Right lobe of liver (tissue), 6 donors: ENCODE results near the gene CLPTM1L. TPM values are rescaled to one million over a fixed set of nuclear protein-coding genes. Genes with fewer than 3 reads are reported as not detected.

ENCODE experiments used
- ATAC-seq, 4 donors: fragments of 200-7000 bp; cut with Tn5 transposase; one replicate each; pipeline ENCODE4 v1.9.1; 2020; ENCODE audit warnings: mild to moderate bottlenecking in 4 of 4, moderate library complexity in 4 of 4
- DNase-seq, 3 donors: peaks; one replicate each; pipeline ENCODE4 v3.0.0-alpha.2; 2020
- H3K27ac ChIP-seq, 3 donors: fragments of 200-600 bp; one replicate each; pipeline ENCODE4 v1.8.0; 2022
- H3K27me3 ChIP-seq, 2 donors: fragments of 200-600 bp; one replicate each; pipeline ENCODE4 v1.8.0; 2022
- H3K36me3 ChIP-seq, 4 donors: fragments of 200-600 bp; sonication (generic) in 1 of 4; one replicate each; pipeline versions ENCODE4 v1.5.1 to v1.8.0; 2017 to 2022; ENCODE audit warnings: control low read depth in 1 of 4
- H3K4me1 ChIP-seq, 4 donors: fragments of 200-600 bp; sonication (generic) in 1 of 4; one replicate each; pipeline versions ENCODE4 v1.5.1 to v1.8.0; 2017 to 2022; ENCODE audit warnings: control low read depth in 1 of 4
- H3K4me3 ChIP-seq, 3 donors: fragments of 200-600 bp; one replicate each; pipeline ENCODE4 v1.8.0; 2022
- H3K9me3 ChIP-seq, 4 donors: fragments of 200-600 bp; sonication (generic) in 1 of 4; one replicate each; pipeline versions ENCODE4 v1.5.1 to v1.8.0; 2017 to 2022; ENCODE audit warnings: control low read depth in 1 of 4
- POLR2A ChIP-seq: fragments of 450-650 bp; IDR thresholded peaks from one replicate; pipeline ENCODE4 v1.6.1; 2017; ENCODE audit warnings: antibody characterized with exemption, mild to moderate bottlenecking
- WGBS: methylation state at CpG from one replicate; pipeline ENCODE4 v1.1.6; 2018; ENCODE audit warnings: low coverage, low lambda C conversion rate; ENCODE audit not compliant: insufficient coverage; ENCODE audit errors: missing lambda C conversion rate; 5-methylcytosine and 5-hydroxymethylcytosine counted together
- intact Hi-C, 2 donors: fragments of 100-400 bp; cut with DNase I; formaldehyde crosslinking; loops; one replicate each; pipeline versions ENCODE4 v1.11.2 to v1.14.1; 2022
- total RNA-seq, 6 experiments: library from RNA; depleted of rRNA in 2 of 6; stranded (reverse); fragments of >200 nt in 2 of 6; fragmentation: NEBNext Ultra II Directional in 3 of 6; extraction: Animal tissue kit (Norgen Biotek cat#: 25700) in 3 of 6; gene quantifications; one replicate each; pipeline versions ENCODE4 v1.1.0 to v1.2.4, GENCODE V29; 2016 to 2023
- TF ChIP-seq, protein P1 (sequence below), 4 donors: fragments of 200-600 bp in 3 of 4; fragments of 450-650 bp in 1 of 4; IDR thresholded peaks; one replicate each; pipeline versions ENCODE4 v1.5.1 to v1.8.0; 2016 to 2022; ENCODE audit warnings: antibody characterized with exemption in 4 of 4, mild to moderate bottlenecking in 2 of 4
- donor health status: DM: no; HTN: yes; CAD: no.
- donor health status: DM: no; HTN: no; CAD: no.
- donor health status: DM: no; HTN: no; CAD: no.
- donor health status: DM: no; HTN: yes; CAD: no.
- donor health status: DM: no; HTN: yes; CAD: no.

CLPTM1L gene
- total RNA-seq, 6 experiments from 2014 or later: 63.8 to 155 (median 128) TPM

DNA sequence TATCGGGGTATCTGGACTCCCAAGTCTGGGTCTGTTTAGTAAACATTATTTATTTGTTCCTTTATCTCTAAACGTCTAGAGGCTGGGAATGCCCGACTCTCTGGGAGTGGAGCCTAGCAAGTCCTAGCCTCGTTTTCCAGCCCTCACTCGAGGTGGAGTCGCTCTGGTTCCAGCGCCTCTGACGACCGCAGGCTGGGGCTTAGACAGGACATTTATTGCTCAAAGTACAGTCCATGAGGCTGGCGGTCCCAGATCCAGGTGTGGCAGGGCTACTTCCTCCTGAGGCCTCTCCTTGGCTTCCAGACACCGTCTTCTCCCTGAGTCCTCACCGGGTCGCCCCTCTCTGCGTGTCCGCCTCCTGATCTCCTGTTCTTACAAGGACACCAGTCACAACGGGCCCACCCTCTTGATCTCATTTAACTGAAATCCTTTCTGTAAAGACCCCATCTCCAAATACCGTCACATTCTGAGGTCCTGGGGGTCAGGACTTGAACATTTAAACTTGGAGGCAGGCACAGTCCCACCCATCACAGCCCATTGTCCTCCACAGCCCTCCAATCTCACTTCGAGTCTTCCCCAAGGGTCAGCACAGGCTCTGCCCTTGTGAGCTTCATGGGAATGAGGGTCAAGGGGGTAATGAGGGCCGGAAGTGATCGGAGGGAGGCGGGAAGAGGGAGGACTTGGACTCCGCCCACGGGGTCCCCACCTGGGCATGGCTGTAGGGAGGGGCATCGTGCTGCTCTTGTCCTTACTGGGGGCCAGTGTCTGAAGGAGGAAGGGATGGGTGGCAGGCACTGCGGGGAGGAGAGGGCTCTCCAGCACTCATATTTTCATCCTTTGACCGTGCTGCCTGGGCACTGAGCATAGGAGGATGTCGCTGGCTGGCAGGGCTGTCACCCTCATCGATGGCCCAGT lies 12.2 kb upstream of the CLPTM1L start:
- no peaks in the 10 kb centered on the region for H3K27me3 ChIP-seq
- no peak overlapping the region for H3K4me3 ChIP-seq
- ATAC-seq: no peak
- no peaks in the 10 kb centered on the region for H3K9me3 ChIP-seq
- intact Hi-C loops: no loop called here
- WGBS: 53% methylated on average over 20 of the region's 28 CpGs
- TF ChIP-seq, protein P1, sequence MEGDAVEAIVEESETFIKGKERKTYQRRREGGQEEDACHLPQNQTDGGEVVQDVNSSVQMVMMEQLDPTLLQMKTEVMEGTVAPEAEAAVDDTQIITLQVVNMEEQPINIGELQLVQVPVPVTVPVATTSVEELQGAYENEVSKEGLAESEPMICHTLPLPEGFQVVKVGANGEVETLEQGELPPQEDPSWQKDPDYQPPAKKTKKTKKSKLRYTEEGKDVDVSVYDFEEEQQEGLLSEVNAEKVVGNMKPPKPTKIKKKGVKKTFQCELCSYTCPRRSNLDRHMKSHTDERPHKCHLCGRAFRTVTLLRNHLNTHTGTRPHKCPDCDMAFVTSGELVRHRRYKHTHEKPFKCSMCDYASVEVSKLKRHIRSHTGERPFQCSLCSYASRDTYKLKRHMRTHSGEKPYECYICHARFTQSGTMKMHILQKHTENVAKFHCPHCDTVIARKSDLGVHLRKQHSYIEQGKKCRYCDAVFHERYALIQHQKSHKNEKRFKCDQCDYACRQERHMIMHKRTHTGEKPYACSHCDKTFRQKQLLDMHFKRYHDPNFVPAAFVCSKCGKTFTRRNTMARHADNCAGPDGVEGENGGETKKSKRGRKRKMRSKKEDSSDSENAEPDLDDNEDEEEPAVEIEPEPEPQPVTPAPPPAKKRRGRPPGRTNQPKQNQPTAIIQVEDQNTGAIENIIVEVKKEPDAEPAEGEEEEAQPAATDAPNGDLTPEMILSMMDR (IDR thresholded peaks at IDR 0.05): no peak
- no peak for TF ChIP-seq POLR2A
- H3K4me1 ChIP-seq: no peaks in the 10 kb centered on the region
- no peaks in the 10 kb centered on the region for H3K36me3 ChIP-seq
- H3K27ac ChIP-seq: no peak overlapping the region
- peak in 1 of 3 donors; percentile 35 for DNase-seq

DNA sequence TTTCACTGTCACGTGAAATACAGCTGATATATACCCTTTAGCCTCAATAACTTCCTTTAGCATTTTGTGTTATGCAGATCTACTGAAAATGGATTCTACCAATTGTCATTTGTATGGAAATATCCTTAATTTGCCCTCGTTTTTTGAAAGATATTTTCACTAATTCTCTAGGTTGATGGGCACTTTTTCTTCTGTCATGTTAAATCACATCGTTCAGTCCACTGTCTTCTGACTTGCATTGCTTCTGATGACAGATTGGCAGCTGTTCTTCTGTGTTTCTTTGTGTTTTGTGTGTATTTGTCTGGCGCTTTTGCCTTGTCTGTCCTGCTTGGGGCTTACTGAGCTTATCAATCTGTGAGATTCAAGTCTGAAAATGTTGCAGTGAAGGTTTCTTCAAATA lies 9.7 kb upstream of the CLPTM1L start:
- Histone ChIP-seq H3K27ac (no peak overlapping the region), H3K4me3 (no peak overlapping the region), H3K4me1 (no peaks in the 10 kb centered on the region), H3K27me3 (no peaks in the 10 kb centered on the region), H3K9me3 (no peaks in the 10 kb centered on the region), H3K36me3 (no peaks in the 10 kb centered on the region)
- 46% methylated on average over 4 of the region's 4 CpGs for WGBS
- TF ChIP-seq POLR2A: no peak
- TF ChIP-seq, protein P1 (IDR thresholded peaks at IDR 0.05): no peak
- DNase-seq (no peak), ATAC-seq (no peak)
- intact Hi-C loops: no loop called here

DNA sequence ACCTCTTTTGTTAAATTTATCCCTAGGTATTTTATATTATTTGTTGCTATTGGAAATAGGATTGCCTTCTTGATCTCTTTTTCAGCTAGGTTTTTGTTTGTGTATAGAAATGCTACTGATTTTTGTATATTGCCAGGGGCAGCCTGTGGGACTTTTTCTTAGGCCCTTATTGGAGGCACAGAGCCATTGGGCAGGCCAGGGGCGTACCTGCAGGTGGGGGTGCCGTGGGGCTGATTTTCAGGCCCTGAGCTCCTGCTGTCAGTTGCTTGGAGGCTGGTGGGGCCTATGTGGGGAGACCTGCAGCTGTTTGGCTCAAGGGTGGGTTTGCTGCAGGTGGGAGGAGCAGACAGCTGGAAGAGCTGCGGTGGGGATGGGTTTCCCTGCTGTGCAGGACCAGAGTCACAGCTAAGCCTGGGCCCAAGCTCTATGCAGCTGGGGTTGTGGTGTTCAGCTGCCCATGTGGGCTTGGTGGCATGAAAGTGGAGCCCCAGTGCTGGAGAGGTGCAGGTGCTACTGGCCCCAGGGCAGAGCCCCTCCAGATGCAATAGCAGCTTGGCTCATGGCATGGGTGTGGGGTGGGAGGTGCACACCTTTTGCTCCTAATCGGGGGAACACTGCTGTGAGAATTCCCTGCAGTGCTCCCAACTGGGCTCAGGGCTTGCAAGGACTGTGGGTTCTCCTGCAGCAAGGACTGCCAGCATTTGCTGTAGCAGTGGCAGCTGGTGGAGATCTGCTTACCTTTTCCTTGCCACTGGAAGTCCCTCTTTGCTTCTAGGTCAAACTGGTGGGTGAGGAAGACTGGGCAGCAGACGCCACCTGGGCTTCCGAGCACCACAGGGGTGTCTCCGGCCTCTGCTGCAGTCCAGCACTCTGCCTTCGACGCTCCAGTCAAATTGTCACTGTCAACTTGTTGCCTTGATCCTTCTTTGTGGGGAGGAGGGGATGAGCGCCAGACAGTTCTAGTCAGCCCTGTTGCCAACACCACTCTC lies 7.6 kb upstream of the CLPTM1L start:
- ATAC-seq: peak in 1 of 4 donors; percentile 13
- no peak for DNase-seq
- H3K27ac ChIP-seq: no peak overlapping the region
- no peak overlapping the region for H3K4me3 ChIP-seq
- H3K27me3 ChIP-seq: no peaks in the 10 kb centered on the region
- H3K9me3 ChIP-seq: no peaks in the 10 kb centered on the region
- WGBS: 33% methylated on average over 1 of the region's 10 CpGs
- H3K4me1 ChIP-seq: no peaks in the 10 kb centered on the region
- TF ChIP-seq, protein P1 (IDR thresholded peaks at IDR 0.05): no peak
- no peak for TF ChIP-seq POLR2A
- H3K36me3 ChIP-seq: no peaks in the 10 kb centered on the region
- intact Hi-C loops: no loop called here

DNA sequence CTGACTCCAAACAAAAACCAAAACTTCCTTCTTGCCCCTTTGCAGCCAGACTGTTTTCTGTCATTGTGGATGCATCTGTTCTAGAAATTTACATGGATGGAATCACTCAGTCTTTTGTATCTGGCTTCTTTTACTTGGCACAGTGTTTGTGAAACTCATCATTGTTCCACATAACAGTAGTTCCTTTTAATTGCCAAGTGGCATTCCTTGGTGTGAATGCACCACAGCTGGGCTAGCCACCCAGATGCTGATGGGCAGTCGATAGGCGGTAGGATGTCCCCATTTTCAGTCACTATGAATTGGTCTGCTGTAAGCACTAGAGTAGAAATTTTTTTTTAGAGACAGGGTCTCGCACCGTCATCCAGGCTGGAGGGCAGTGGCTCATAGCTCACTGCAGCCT lies 6.3 kb upstream of the CLPTM1L start:
- no peak for TF ChIP-seq POLR2A
- TF ChIP-seq, protein P1 (IDR thresholded peaks at IDR 0.05): no peak
- no peak overlapping the region for H3K27ac ChIP-seq
- intact Hi-C loops: no loop called here
- H3K36me3 ChIP-seq: no peaks in the 10 kb centered on the region
- ATAC-seq (no peak), DNase-seq (no peak)
- 86% methylated on average over 4 of the region's 4 CpGs for WGBS
- no peaks in the 10 kb centered on the region for H3K9me3 ChIP-seq
- no peaks in the 10 kb centered on the region for H3K27me3 ChIP-seq
- H3K4me1 ChIP-seq: no peaks in the 10 kb centered on the region
- H3K4me3 ChIP-seq: no peak overlapping the region
